T-cell (primary cell): ENCODE results near the gene SERPINA1. TPM values are rescaled to one million over a fixed set of nuclear protein-coding genes. Genes with fewer than 3 reads are reported as not detected.

ENCODE experiments used
- ATAC-seq, 4 experiments: fragments of 200-7000 bp in 3 of 4; fragments of 150-1000 bp in 1 of 4; cut with Tn5 transposase; replicated peaks in 1 of 4; 1 replicate in 3 of 4; 2 replicates in 1 of 4; pipeline ENCODE4 v1.10.0; 2021; ENCODE audit warnings: moderate library complexity in 3 of 4, mild to moderate bottlenecking in 2 of 4, moderate number of reproducible peaks in 1 of 4
- CTCF ChIA-PET, 2 donors: fragments of 300-600 bp; sonication (Branson Sonifier 250); formaldehyde crosslinking; loops; one replicate each; lab custom pipeline; 2022; ENCODE audit warnings: antibody characterized with exemption in 2 of 2; lab: Charles Lee
- POLR2A ChIA-PET, 2 donors: fragments of 300-600 bp; sonication (Branson Sonifier 250); formaldehyde crosslinking; loops; one replicate each; lab custom pipeline; 2022; ENCODE audit warnings: antibody characterized with exemption in 2 of 2; lab: Charles Lee
- DNase-seq, 35 experiments: peaks; one replicate each; pipeline versions ENCODE4 v3.0.0 to v3.0.0-alpha.2; 2013 to 2023
- H3K27ac ChIP-seq: one replicate; pipeline ENCODE4 v1.5.1; 2013; ENCODE audit warnings: low read length
- H3K27me3 ChIP-seq, 2 experiments: replicated peaks in 1 of 2; 1 replicate in 1 of 2; 2 replicates in 1 of 2; pipeline versions ENCODE4 v1.6.1 to v1.7.0; 2013; ENCODE audit warnings: low read length in 1 of 2, mixed read lengths in 1 of 2; ENCODE audit not compliant: control insufficient read depth in 2 of 2, insufficient read depth in 2 of 2; ENCODE audit errors: extremely low read depth in 1 of 2
- H3K36me3 ChIP-seq, 2 donors: 1 replicate in 1 of 2; 2 replicates in 1 of 2; pipeline versions ENCODE4 v1.6.1 to v1.7.0; 2013; ENCODE audit warnings: low read length in 1 of 2; ENCODE audit not compliant: control insufficient read depth in 2 of 2, insufficient read depth in 1 of 2; ENCODE audit errors: extremely low read depth in 1 of 2
- H3K4me1 ChIP-seq, 2 experiments: 1 replicate in 1 of 2; 2 replicates in 1 of 2; pipeline versions ENCODE4 v1.6.1 to v1.7.0; 2013; ENCODE audit warnings: low read length in 2 of 2, mixed read lengths in 1 of 2; ENCODE audit not compliant: insufficient read depth in 2 of 2, control insufficient read depth in 1 of 2; ENCODE audit errors: extremely low read depth in 1 of 2
- H3K4me3 ChIP-seq, 2 donors: 1 replicate in 1 of 2; 2 replicates in 1 of 2; pipeline versions ENCODE4 v1.5.1 to v1.7.0; 2013; ENCODE audit warnings: mild to moderate bottlenecking in 2 of 2, low read length in 1 of 2, moderate library complexity in 1 of 2; ENCODE audit not compliant: control insufficient read depth in 1 of 2; ENCODE audit errors: extremely low read depth in 1 of 2
- H3K9me3 ChIP-seq: 2 replicates; pipeline ENCODE4 v1.7.0; 2013
- H3K27ac Mint-ChIP-seq, 2 donors: one replicate each; pipeline ENCODE4 v1.8.0; 2020 to 2021; ENCODE audit warnings: mild to moderate bottlenecking in 2 of 2, mixed read lengths in 2 of 2
- H3K27me3 Mint-ChIP-seq, 2 donors: one replicate each; pipeline ENCODE4 v1.8.0; 2021 to 2022; ENCODE audit warnings: mixed read lengths in 2 of 2
- H3K36me3 Mint-ChIP-seq: one replicate; pipeline ENCODE4 v1.8.0; 2021; ENCODE audit warnings: mixed read lengths
- H3K4me1 Mint-ChIP-seq, 3 donors: one replicate each; pipeline ENCODE4 v1.8.0; 2020 to 2022; ENCODE audit warnings: mixed read lengths in 3 of 3, mild to moderate bottlenecking in 1 of 3
- H3K4me3 Mint-ChIP-seq, 3 donors: one replicate each; pipeline ENCODE4 v1.8.0; 2020 to 2022; ENCODE audit warnings: mild to moderate bottlenecking in 3 of 3, mixed read lengths in 3 of 3, moderate library complexity in 3 of 3
- H3K9me3 Mint-ChIP-seq, 3 donors: one replicate each; pipeline ENCODE4 v1.8.0; 2020 to 2022; ENCODE audit warnings: mixed read lengths in 3 of 3
- WGBS: methylation state at CpG from one replicate; pipeline ENCODE4 v1.1.5; 2013; ENCODE audit warnings: missing lambda C conversion rate; ENCODE audit not compliant: insufficient coverage; 5-methylcytosine and 5-hydroxymethylcytosine counted together
- total RNA-seq, 35 experiments: library from RNA in 6 of 35; stranded (reverse) in 6 of 35; fragments of 120-200 nt in 1 of 35; gene quantifications; one replicate each; pipeline versions ENCODE4 v1.2.1 to v1.2.4 and lab custom pipeline; 2013 to 2026

SERPINA1 gene
- total RNA-seq (10 to 100 TPM in 1 of 5 donors, 1 to 10 TPM in 3, under 1 TPM in 1; 0.63 to 11.1 (median 6.7) TPM), total RNA-seq (lab: John Stamatoyannopoulos, UW) (0 to 4.7 (median 0.20) reads per million in 29 experiments)
- 4.7 TPM for total RNA-seq (2013)

DNA sequence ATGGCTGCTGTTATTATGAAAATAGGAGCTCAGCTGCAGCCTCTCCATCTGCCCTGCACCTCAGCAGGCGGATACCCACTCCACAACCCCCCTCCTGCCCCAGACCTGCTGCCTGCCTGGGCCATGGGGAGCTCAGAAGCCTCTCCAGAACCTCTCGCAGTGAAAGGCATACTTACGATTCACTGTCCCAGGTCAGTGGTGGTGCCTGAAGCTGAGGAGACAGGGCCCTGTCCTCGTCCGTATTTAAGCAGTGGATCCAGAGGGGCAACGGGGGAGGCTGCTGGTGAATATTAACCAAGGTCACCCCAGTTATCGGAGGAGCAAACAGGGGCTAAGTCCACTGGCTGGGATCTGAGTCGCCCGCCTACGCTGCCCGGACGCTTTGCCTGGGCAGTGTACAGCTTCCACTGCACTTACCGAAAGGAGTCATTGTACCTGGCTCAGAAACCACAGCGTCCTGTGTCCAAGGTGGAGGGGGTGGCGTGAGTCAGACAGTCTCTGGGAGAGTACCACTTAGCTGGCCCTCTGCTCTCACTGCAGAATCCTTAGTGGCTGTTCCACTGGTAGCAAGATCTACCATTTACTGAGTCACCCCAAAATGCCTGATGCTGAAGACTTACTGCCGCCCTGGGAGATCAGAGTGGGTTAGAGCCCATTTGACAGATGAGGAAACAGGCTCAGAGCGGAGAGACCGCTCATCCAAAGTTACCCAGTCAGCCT, at the start of gene SERPINA1:
SERPINA1 (minus strand) TSS at position 219 of the 720 bp plus-strand sequence. CDS start 5,365 bp downstream, outside the sequence.
- WGBS = 75% methylated on average over 15 of the region's 18 CpGs
- no peak for DNase-seq
- H3K4me1 ChIP-seq = peaks cover 0 to 8% of the 10 kb centered on the region in 2 experiments

DNA sequence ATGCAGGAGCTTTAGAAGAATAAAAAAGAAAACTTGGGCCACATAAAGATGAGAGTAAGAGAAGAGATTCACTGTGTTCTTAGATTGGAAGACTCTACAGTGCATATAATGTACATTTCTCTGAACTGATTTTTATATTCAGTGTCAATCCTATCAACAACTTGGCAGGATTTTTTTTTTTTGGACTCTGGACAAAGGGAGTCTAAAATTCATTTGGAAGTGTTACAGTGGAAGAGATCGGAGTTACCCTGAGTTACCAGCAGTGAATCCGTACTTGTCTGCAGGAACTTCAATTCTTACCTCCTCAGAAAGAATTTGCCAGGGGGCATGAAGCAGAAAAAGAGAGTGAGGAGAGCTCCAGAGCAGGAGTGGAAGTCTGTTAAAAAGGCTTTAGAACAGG, 40.2 kb upstream of the SERPINA1 start:
- WGBS = no CpG with 5 or more reads among the region's 2 CpGs
- ChIA-PET POLR2A (no interaction called here), CTCF (no interaction called here)
- no peaks in the 10 kb centered on the region for H3K4me1 Mint-ChIP-seq
- no peaks in the 10 kb centered on the region for H3K36me3 Mint-ChIP-seq
- H3K4me3 ChIP-seq = no peak overlapping the region
- no peak overlapping the region for H3K27ac ChIP-seq
- peaks cover 0 to 6% (median 0%) of the 10 kb centered on the region in 3 donors for H3K9me3 Mint-ChIP-seq
- peaks cover 21 to 31% of the 10 kb centered on the region in 2 donors for H3K27me3 Mint-ChIP-seq
- H3K27ac Mint-ChIP-seq = no peak overlapping the region
- no peaks in the 10 kb centered on the region for H3K9me3 ChIP-seq
- peaks cover 0 to 7% of the 10 kb centered on the region in 2 experiments for H3K27me3 ChIP-seq
- no peak overlapping the region for H3K4me3 Mint-ChIP-seq
- no peak for DNase-seq
- H3K36me3 ChIP-seq = no peaks in the 10 kb centered on the region
- H3K4me1 ChIP-seq = no peaks in the 10 kb centered on the region
- ATAC-seq = no peak

More for the DNA sequence above, at the start of gene SERPINA1:
- ChIA-PET CTCF (no interaction called here), POLR2A (no interaction called here)
- Mint-ChIP-seq H3K36me3 (no peaks in the 10 kb centered on the region), H3K27me3 (peaks cover 0 to 4% of the 10 kb centered on the region in 2 donors), H3K27ac (no peak within 1 kb of the TSS), H3K9me3 (no peaks in the 10 kb centered on the region), H3K4me1 (peaks cover 0 to 14% (median 14%) of the 10 kb centered on the region in 3 donors), H3K4me3 (no peak within 1 kb of the TSS)
- no peaks in the 10 kb centered on the region for H3K9me3 ChIP-seq
- ATAC-seq = no peak
- no peaks in the 10 kb centered on the region for H3K36me3 ChIP-seq
- H3K27ac ChIP-seq = no peak within 1 kb of the TSS
- H3K4me3 ChIP-seq = no peak within 1 kb of the TSS
- peaks cover 0 to 6% of the 10 kb centered on the region in 2 experiments for H3K27me3 ChIP-seq

DNA sequence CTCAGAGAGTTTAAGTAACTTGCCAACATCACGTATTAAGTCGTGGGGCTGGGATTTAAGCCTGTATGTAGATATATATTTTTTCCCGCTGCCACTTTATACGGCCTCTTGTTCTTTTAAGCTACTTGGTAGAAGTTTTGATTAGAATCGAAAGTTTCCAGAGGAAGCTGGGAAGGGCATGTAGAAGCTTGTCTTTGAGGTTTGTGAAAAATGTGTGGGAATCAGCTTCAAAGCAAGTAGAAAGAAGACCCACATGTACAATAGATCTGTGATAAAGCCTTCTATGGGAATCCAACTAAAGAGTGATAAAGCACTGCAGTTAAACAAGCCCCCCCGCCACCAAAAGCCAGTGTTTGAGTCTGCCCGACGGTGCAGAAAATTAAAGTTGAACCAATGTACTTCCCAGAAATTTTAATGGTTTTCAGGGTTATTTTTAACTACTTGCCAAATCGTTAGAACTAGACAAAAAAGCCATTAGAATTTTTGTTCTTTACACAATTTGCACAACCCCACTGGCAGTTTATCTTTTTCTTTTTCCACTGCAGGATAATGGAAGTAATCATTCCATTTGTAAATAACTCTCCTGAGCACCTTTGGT, 38.7 kb upstream of the SERPINA1 start:
- Mint-ChIP-seq H3K36me3 (no peaks in the 10 kb centered on the region), H3K27me3 (peaks cover 26 to 28% of the 10 kb centered on the region in 2 donors), H3K9me3 (peaks cover 0 to 6% (median 0%) of the 10 kb centered on the region in 3 donors), H3K27ac (no peak overlapping the region), H3K4me3 (no peak overlapping the region), H3K4me1 (no peaks in the 10 kb centered on the region)
- Histone ChIP-seq H3K9me3 (no peaks in the 10 kb centered on the region), H3K4me3 (no peak overlapping the region), H3K27ac (no peak overlapping the region), H3K27me3 (peaks cover 0 to 11% of the 10 kb centered on the region in 2 experiments), H3K36me3 (no peaks in the 10 kb centered on the region), H3K4me1 (no peaks in the 10 kb centered on the region)
- DNase-seq (no peak), ATAC-seq (no peak)
- WGBS = 97% methylated on average over 6 of the region's 9 CpGs
- ChIA-PET POLR2A (no interaction called here), CTCF (interaction anchor here in 1 of 2 donors (0.6 to 1.0 kb wide), 2 partner anchors 9 to 282 kb away, joined by 3 read pairs; no protein-coding TSS in a partner anchor)

DNA sequence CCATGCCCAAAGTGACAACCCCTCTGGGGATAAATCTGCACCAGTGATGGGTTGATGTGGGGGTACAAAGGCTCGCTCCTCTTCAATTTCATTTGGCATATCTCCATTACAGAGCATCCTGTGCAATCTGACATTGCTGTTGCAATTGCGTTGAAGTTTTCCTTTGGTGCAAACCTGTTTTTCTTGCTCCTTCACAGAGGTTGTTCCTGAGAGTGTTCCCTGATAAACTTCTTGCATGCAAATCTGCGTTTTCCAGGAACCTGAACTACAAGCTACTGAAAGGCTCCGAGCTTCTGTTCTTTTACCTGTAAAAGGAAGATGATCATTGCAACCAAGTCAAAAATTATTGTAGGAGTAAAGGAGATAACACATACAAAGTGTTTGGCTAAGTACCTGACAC, 38.1 kb upstream of the SERPINA1 start:
- Mint-ChIP-seq H3K4me3 (no peak overlapping the region), H3K9me3 (peaks cover 0 to 6% (median under 1%) of the 10 kb centered on the region in 3 donors), H3K27ac (no peak overlapping the region), H3K4me1 (no peaks in the 10 kb centered on the region), H3K27me3 (peaks cover 26 to 30% of the 10 kb centered on the region in 2 donors), H3K36me3 (no peaks in the 10 kb centered on the region)
- ATAC-seq (no peak), DNase-seq (no peak)
- H3K27ac ChIP-seq = no peak overlapping the region
- ChIA-PET POLR2A (no interaction called here), CTCF (interaction anchor here in 1 of 2 donors (1.0 kb wide), 1 partner anchor 10 kb away, joined by 3 read pairs; no protein-coding TSS in a partner anchor)
- H3K27me3 ChIP-seq = peaks cover 0 to 11% of the 10 kb centered on the region in 2 experiments
- no peaks in the 10 kb centered on the region for H3K4me1 ChIP-seq
- H3K9me3 ChIP-seq = no peaks in the 10 kb centered on the region
- H3K4me3 ChIP-seq = no peak overlapping the region
- H3K36me3 ChIP-seq = no peaks in the 10 kb centered on the region
- 100% methylated on average over 1 of the region's 4 CpGs for WGBS

DNA sequence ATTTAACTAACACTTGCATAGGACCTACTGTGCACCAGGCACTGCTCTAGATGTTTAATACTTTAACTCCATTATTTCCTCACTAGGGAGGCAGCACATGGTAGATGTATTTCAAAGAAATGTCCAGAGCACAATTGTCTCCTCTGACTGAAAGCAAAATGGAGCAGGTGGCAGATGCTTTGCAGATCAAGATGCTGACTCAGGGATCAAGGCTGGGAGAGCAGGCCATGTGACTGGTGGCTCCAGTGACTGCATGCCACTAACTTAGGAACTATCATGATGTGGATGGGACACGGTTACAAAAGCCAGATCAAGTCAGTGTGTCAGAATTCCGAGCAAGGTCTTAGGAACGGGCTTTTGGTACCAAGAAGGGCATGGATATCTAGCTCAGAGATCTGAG, 36.0 kb upstream of the SERPINA1 start:
- ATAC-seq (no peak), DNase-seq (no peak)
- ChIA-PET POLR2A (no interaction called here), CTCF (no interaction called here)
- H3K4me3 Mint-ChIP-seq = no peak overlapping the region
- Histone ChIP-seq H3K36me3 (no peaks in the 10 kb centered on the region), H3K4me3 (no peak overlapping the region), H3K4me1 (no peaks in the 10 kb centered on the region), H3K27ac (no peak overlapping the region), H3K27me3 (peaks cover 0 to 12% of the 10 kb centered on the region in 2 experiments), H3K9me3 (no peaks in the 10 kb centered on the region)
- H3K9me3 Mint-ChIP-seq = peaks cover 0 to 9% (median 0%) of the 10 kb centered on the region in 3 donors
- peaks cover 31 to 35% of the 10 kb centered on the region in 2 donors for H3K27me3 Mint-ChIP-seq
- no peak overlapping the region for H3K27ac Mint-ChIP-seq
- WGBS = 60% methylated on average over 3 of the region's 3 CpGs
- H3K4me1 Mint-ChIP-seq = no peaks in the 10 kb centered on the region
- no peaks in the 10 kb centered on the region for H3K36me3 Mint-ChIP-seq

DNA sequence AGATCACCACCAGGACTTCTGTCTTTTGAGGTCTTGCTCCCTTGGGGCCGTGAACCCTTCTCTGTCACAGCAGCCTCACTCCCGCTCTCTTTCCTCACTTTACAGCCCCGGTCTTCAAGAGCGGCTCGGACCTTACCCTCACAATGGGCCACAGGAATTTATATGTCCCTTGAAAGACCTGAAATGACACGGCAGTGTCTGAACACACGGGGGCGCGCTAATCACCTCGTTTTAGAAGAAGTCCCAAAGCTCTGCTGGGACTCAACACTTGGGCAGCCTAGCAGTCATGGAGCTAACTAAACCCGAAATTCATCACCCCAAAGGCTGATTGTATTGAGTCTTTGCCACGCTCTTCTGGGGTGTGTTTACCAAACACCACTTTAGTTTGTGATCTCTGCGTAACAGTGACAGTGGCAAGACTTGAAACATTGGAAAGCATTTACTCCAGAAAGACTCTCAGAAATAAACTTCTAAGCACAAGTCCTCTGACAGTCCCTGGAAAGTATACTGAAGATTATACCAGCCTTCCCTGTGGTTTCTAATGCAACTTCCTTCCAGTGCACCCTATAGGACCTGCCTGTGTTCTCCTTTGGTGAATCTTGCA, 35.2 kb upstream of the SERPINA1 start:
- POLR2A ChIA-PET = no interaction called here
- Histone ChIP-seq H3K27ac (no peak overlapping the region), H3K9me3 (no peaks in the 10 kb centered on the region), H3K4me1 (no peaks in the 10 kb centered on the region), H3K4me3 (no peak overlapping the region), H3K36me3 (no peaks in the 10 kb centered on the region), H3K27me3 (peaks cover 0 to 18% of the 10 kb centered on the region in 2 experiments)
- DNase-seq (peak in 9 of 35 experiments; percentile 1 to 16 (median 6)), ATAC-seq (no peak)
- H3K4me3 Mint-ChIP-seq = no peak overlapping the region
- 29% methylated on average over 4 of the region's 13 CpGs for WGBS
- H3K27ac Mint-ChIP-seq = no peak overlapping the region
- H3K4me1 Mint-ChIP-seq = no peaks in the 10 kb centered on the region
- no peaks in the 10 kb centered on the region for H3K36me3 Mint-ChIP-seq
- CTCF ChIA-PET = no interaction called here
- H3K9me3 Mint-ChIP-seq = peaks cover 1 to 9% (median 2%) of the 10 kb centered on the region in 3 donors
- peaks cover 32 to 35% of the 10 kb centered on the region in 2 donors for H3K27me3 Mint-ChIP-seq
